HG03097 (cell line): ENCODE measurements around the gene TSC22D3.
"Not testable (repeated sequence)": the region's sequence is repeated elsewhere in the genome, so short reads cannot be mapped to it uniquely, and the experiment has no call there.

Experiments
- ATAC-seq: cut with Tn5 transposase; IDR thresholded peaks from one replicate; pipeline ENCODE4 v1.9.1; 2021; ENCODE audit not compliant: unreplicated experiment, low FRiP score

TSC22D3 gene

DNA sequence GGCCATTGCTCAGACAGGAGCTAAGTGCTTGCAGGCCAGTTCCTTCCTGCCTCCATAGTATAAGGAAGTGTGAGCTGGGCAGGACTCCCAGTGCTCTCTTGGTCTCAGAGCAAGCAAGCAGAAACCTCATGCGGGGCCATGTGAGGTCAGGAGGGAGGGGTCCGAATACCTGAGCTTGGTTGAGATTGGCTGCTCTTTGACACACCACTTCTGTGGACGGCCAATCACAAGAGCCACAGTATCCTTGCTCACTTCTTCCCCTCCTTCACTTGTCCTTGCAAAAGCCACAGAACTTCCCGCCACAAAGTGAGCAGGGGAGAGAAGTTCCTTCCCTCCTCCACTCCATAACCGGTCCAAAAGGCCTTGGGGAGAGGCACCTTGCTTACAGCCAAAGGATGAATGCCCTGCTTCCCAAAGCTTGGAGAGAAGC lies 90.6 kb downstream of the TSC22D3 start:
- peak; percentile 81 for ATAC-seq

DNA sequence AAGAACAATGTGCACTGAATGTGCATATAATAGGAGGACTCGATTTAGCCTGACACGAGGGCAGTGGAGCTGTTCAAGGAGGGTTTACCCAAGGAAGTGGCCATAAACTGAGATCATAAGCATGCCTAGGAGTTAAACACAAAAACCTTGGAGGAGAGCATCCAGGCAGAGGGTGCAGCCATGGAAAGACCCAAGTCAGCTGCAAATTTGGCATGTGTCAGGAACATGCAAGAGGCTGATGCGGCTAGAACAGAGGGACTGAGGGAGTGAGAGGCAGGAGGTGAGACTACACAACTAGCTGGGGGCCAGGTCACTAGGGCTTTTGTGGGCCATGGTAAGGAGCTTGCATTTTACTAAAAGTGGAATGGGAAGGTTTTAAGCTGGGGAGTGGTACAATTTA lies 91.7 kb downstream of the TSC22D3 start:
- no peak for ATAC-seq

GRCh38 chrX:107683124-107683895 lies 92.3 kb downstream of the TSC22D3 start:
- no peak for ATAC-seq

DNA sequence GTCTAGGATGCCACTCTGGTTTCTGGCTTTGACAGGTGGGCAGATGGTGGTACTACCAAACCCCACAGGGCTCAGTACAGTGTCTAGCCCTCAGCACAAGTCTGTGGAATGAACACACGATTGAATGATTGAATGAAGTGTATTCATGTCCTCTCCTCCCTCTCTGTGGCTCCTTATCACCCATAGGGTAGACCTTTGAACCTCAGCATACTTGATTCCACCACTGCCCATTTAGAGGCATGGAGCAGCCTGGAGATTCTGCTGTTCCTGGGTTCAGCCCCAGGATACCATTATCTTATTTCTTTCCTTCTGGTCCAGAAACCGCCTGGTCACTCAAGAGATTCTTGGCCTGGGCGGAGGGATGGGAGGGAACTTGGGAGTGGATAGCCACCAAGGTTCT lies 93.3 kb downstream of the TSC22D3 start:
- ATAC-seq = no peak

- no peak for ATAC-seq
Observed at GRCh38 chrX:107678957-107679740, 96.4 kb downstream of the TSC22D3 start.

- no peak for ATAC-seq
Observed at GRCh38 chrX:107677909-107678308, 97.7 kb downstream of the TSC22D3 start.

- no peak for ATAC-seq
Observed at GRCh38 chrX:107677501-107677901, 98.1 kb downstream of the TSC22D3 start.

GRCh38 chrX:107676559-107677378 lies 98.8 kb downstream of the TSC22D3 start:
- no peak for ATAC-seq

DNA sequence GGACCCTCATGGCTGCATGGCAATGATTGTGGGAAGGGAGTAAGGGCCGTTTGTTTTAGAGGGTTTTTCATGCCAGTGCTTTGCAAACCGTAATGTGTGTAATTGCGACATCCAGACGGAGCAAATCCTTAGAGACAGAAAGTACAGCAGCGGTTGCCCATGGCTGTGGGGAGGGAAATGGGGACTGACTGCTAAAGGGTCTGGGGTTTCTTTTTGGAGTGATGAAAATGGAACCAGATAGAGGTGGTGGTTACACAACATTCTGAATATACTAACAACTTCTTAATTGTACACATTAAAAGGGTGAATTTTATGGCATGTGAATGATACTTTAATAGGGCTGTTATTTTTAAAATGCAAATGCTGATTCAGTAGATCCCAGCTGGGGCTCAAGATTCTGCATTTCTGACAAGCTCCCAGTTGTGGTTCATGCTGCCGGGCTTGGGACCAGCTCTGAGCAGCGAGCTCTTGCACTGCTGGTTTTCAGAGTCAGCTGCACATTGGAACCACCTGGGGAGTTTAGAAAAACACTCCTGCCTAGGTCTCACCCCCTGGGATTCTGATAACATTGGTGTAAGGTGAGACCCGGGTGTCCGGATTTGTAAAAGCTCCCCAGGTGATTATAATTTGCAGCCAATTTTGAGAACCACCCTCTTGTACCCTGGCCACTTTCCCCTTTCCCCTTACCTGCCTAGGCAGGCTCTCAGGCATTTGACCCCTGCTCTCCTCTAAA lies 99.6 kb downstream of the TSC22D3 start:
- no peak for ATAC-seq

- no peak for ATAC-seq
Observed at GRCh38 chrX:107675365-107675654, 100.3 kb downstream of the TSC22D3 start.

DNA sequence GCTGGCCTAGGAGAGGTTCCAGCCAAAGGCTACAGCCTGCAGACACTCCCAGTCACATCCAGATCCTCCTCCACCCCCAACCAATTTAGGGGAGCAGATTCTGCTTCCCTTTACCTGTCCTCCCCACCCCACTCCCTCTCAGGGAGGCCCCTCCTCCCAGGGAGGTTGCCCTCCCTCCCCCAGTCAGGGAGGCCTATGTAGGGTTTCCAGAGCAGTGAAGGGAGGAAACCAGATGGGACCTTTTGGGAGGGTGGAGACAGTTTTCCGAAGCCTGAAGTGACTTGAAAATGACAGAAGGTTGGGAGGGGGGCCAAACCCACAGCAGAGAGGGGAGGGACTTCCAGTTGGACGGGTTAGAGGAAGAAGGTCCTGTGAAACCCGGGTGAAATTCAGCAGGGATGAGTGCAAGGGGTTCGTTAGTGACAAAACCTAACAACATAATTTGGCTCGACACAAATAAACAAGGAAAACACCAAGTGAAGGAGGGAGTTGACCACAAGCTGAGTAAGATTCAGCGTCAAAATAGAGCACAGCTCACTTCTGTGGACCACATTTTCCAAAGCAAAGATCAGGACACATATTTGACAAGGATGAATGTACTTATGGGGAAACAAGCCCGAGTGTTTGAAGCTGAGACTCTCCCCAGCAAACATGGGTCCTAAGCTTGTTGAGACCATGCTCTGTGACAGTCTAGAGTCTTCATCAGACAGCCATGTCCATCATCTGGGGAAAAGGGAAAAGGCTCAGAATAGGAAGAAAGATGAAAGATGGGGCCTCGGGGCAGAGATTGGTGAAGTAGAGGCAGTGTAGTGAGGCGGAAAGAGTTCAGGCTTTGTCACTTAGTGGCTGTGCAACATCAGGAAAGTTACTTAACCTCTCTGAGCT lies 100.9 kb downstream of the TSC22D3 start:
- peak; percentile 10 for ATAC-seq

DNA sequence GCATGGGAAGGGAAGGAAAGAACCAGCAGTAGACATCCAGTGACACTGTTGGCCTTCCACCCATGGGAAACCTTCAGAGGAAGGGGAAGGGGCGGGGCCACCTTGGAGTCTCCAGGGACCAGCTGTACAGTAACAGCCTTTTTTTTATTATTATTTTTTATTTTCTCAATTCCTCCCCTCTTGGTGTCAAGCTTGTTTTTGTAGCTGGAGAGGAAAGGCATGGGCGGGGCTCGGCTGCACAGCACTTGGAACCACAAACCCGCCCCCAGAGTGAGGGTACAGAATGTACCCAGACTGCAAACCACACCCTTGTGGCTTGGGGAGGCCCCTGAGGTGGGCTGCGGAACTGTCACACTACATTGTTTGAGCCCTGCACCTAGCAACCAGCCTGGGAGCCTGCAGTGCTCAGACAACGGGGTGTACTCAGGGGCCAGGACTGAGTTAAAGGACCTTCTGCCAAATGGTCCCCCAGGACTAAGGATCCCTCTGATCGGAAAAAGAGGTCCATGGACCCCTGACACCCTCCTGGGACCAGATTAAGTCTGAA lies 101.6 kb downstream of the TSC22D3 start:
- ATAC-seq = peak; percentile 86

GRCh38 chrX:107673431-107673830 lies 102.2 kb downstream of the TSC22D3 start:
- peak; percentile 5 for ATAC-seq

- no peak for ATAC-seq
Observed at GRCh38 chrX:107672955-107673378, 102.6 kb downstream of the TSC22D3 start.

DNA sequence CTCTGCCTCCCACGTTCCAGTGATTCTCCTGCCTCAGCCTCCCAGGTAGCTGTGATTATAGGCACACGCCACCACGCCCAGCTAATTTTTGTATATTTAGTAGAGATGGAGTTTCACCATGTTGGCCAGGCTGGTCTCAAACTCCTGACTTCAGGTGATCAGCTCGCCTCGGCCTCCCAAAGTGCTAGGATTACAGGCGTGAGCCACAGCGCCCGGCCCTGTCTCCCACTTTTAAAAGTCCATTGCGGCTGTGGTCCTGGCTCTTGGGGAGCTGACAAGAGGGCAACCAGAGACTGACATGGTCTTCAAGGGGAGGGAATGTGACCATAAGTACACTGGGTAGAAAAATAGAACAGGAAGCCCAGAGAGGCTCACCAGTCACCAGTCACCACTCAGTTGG lies 104.3 kb downstream of the TSC22D3 start:
- not testable (repeated sequence) for ATAC-seq

- no peak for ATAC-seq
Observed at GRCh38 chrX:107669885-107670628, 105.5 kb downstream of the TSC22D3 start.

DNA sequence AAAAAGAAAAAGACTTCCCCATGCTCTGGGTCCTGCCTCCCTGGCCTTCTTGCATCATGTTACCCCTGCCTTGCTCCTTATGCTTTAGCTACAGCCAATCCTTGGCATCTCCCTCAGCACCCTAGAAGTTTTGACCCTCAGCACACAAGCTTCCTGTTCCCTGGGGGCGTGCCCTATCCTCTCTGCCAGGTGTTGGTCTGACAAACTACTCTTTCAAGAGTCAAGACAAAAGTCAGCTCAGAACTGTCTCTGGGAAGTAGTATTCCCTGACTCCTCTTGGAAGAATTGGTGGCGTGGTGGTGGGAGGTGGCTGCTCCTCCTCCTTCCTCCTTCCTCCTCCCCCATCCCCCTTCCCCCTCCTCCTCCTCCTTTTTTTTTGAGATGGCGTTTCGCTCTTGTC lies 106.3 kb downstream of the TSC22D3 start:
- no peak for ATAC-seq

DNA sequence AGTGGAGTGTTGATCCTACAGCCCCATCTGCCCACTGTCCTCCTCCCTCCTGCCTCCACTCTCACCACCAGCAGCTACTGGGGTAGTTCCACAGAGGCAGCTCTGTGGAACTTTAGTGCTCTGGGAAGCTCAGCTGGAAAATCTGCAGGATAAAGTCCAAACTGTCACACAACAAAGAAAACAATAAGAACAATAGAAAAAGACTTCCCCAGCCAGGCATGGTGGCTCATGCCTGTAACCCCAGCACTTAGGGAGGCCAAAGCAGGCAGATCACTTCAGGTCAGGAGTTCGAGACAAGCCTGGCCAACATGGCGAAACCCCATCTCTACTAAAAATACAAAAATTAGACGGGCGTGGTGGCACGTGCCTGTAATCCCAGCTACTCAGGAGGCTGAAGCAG lies 106.9 kb downstream of the TSC22D3 start:
- not testable (repeated sequence) for ATAC-seq

DNA sequence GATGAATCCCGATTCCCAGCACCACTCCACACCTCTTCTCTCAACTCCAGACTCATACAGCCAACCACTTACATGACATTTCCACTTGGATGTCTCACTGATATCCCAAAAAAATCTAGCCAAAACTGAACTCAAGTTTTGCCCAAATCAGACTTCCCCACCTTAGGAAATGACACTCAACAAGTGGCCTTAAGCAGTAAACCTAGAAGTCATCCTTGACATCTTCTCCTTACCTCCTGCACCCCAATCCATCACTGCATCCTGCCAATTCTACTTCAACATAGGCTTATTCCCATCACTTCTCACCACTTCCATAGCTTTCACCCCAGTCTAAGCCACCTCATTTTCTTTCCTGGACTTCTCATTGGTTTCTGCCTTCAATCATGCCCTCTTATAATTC lies 108.2 kb downstream of the TSC22D3 start:
- ATAC-seq = no peak
